Glutamatergic neuron (in vitro differentiated cells): ENCODE results near the gene KIZ. TPM values are rescaled to one million over a fixed set of nuclear protein-coding genes. Genes with fewer than 3 reads are reported as not detected.

Experiments
- DNase-seq: peaks from one replicate; pipeline ENCODE4 v3.0.0; 2022
- H3K27ac Mint-ChIP-seq: one replicate; pipeline ENCODE4 v1.8.0; 2020; ENCODE audit warnings: mild to moderate bottlenecking, mixed read lengths, inconsistent platforms; ENCODE audit not compliant: unreplicated experiment
- H3K27me3 Mint-ChIP-seq: one replicate; pipeline ENCODE4 v1.8.0; 2020; ENCODE audit warnings: mild to moderate bottlenecking, moderate library complexity, mixed read lengths, inconsistent platforms; ENCODE audit not compliant: unreplicated experiment
- H3K36me3 Mint-ChIP-seq: one replicate; pipeline ENCODE4 v1.8.0; 2020; ENCODE audit warnings: mild to moderate bottlenecking, mixed read lengths, inconsistent platforms; ENCODE audit not compliant: unreplicated experiment
- H3K4me1 Mint-ChIP-seq: one replicate; pipeline ENCODE4 v1.8.0; 2020; ENCODE audit warnings: mild to moderate bottlenecking, low read depth, mixed read lengths, inconsistent platforms; ENCODE audit not compliant: unreplicated experiment
- H3K4me3 Mint-ChIP-seq: one replicate; pipeline ENCODE4 v1.8.0; 2020; ENCODE audit warnings: mild to moderate bottlenecking, mixed read lengths, inconsistent platforms; ENCODE audit not compliant: unreplicated experiment
- H3K9me3 Mint-ChIP-seq: one replicate; pipeline ENCODE4 v1.8.0; 2020; ENCODE audit warnings: mild to moderate bottlenecking, moderate library complexity, mixed read lengths, inconsistent platforms; ENCODE audit not compliant: unreplicated experiment
- CTCF ChIP-seq: fragments of 200-600 bp; sonication (generic); IDR thresholded peaks from one replicate; pipeline ENCODE4 v1.5.0; 2021; ENCODE audit not compliant: partially characterized antibody, unreplicated experiment
- total RNA-seq: library from RNA; stranded (reverse); fragmentation: NEBNext Ultra II Directional; extraction: Animal tissue kit (Norgen Biotek cat#: 25700); gene quantifications from one replicate; pipeline ENCODE4 v1.2.1, GENCODE V29; 2021; ENCODE audit not compliant: unreplicated experiment

Gene KIZ
- total RNA-seq, 1 donor from 2014 or later, result 17.7 TPM

GRCh38 chr20:21172626-21173025 lies 46.7 kb downstream of the KIZ start:
- H3K9me3 Mint-ChIP-seq, result peaks cover 5% of the 10 kb centered on the region
- no peak for TF ChIP-seq CTCF
- no peak overlapping the region for H3K4me3 Mint-ChIP-seq
- no peaks in the 10 kb centered on the region for H3K4me1 Mint-ChIP-seq
- no peak for DNase-seq
- no peak overlapping the region for H3K27ac Mint-ChIP-seq
- H3K27me3 Mint-ChIP-seq, result peaks cover 3% of the 10 kb centered on the region
- H3K36me3 Mint-ChIP-seq, result peaks cover 9% of the 10 kb centered on the region

- DNase-seq, result no peak
- Mint-ChIP-seq H3K36me3 (peaks cover 12% of the 10 kb centered on the region), H3K9me3 (peaks cover 5% of the 10 kb centered on the region), H3K27me3 (peaks cover 3% of the 10 kb centered on the region), H3K27ac (no peak overlapping the region), H3K4me1 (no peaks in the 10 kb centered on the region), H3K4me3 (no peak overlapping the region)
- TF ChIP-seq CTCF, result no peak
Observed at GRCh38 chr20:21173485-21173884, 47.6 kb downstream of the KIZ start.

- Mint-ChIP-seq H3K9me3 (peaks cover 5% of the 10 kb centered on the region), H3K36me3 (peaks cover 12% of the 10 kb centered on the region), H3K4me1 (no peaks in the 10 kb centered on the region), H3K27me3 (peaks cover 3% of the 10 kb centered on the region), H3K27ac (no peak overlapping the region), H3K4me3 (no peak overlapping the region)
- DNase-seq, result no peak
- no peak for TF ChIP-seq CTCF
Observed at GRCh38 chr20:21174516-21175239, 48.8 kb downstream of the KIZ start.

- peaks cover 5% of the 10 kb centered on the region for H3K9me3 Mint-ChIP-seq
- H3K4me3 Mint-ChIP-seq, result no peak overlapping the region
- peaks cover 3% of the 10 kb centered on the region for H3K27me3 Mint-ChIP-seq
- no peak for DNase-seq
- no peaks in the 10 kb centered on the region for H3K4me1 Mint-ChIP-seq
- no peak for TF ChIP-seq CTCF
- no peak overlapping the region for H3K27ac Mint-ChIP-seq
- H3K36me3 Mint-ChIP-seq, result peaks cover 12% of the 10 kb centered on the region
Observed at GRCh38 chr20:21175433-21175832, 49.6 kb downstream of the KIZ start.

- Mint-ChIP-seq H3K4me3 (no peak overlapping the region), H3K27ac (no peak overlapping the region), H3K27me3 (peaks cover 3% of the 10 kb centered on the region), H3K4me1 (no peaks in the 10 kb centered on the region), H3K9me3 (peaks cover 5% of the 10 kb centered on the region), H3K36me3 (peaks cover 12% of the 10 kb centered on the region)
- no peak for TF ChIP-seq CTCF
- no peak for DNase-seq
Observed at GRCh38 chr20:21177767-21178166, 51.9 kb downstream of the KIZ start.
